GM12878 (cell line): Measurements from ENCODE around the gene PTPRJ. TPM values are rescaled to one million over a fixed set of nuclear protein-coding genes. Genes with fewer than 3 reads are reported as not detected.

Source experiments
- BACH1 ChIP-seq: fragments of 450-650 bp; IDR thresholded peaks from 2 replicates; pipeline ENCODE4 v1.6.1; 2017; ENCODE audit warnings: mild to moderate bottlenecking, borderline replicate concordance
- BHLHE40 ChIP-seq, 2 experiments: fragments of 450-650 bp in 1 of 2; IDR thresholded peaks; 2 replicates each; pipeline ENCODE4 v1.6.1; 2011 to 2017; ENCODE audit warnings: low read depth in 2 of 2, borderline replicate concordance in 1 of 2, improper control_type of control experiment in 1 of 2, low read length in 1 of 2, mild to moderate bottlenecking in 1 of 2
- CREM ChIP-seq: IDR thresholded peaks from 2 replicates; pipeline ENCODE4 v1.6.1; 2014; ENCODE audit warnings: antibody characterized with exemption, low read depth
- EED ChIP-seq: sonication (generic); IDR thresholded peaks from 2 replicates; pipeline ENCODE4 v1.6.1; 2016; ENCODE audit warnings: antibody characterized with exemption, low read depth
- ELK1 ChIP-seq: IDR thresholded peaks from 2 replicates; pipeline ENCODE4 v1.6.1; 2012; ENCODE audit warnings: low read depth, low read length, improper control_type of control experiment
- JUNB ChIP-seq: IDR thresholded peaks from 2 replicates; pipeline ENCODE4 v1.6.1; 2016; ENCODE audit warnings: antibody characterized with exemption, mild to moderate bottlenecking
- MTA2 ChIP-seq: fragments of 450-650 bp; IDR thresholded peaks from 2 replicates; pipeline ENCODE4 v1.6.1; 2016; ENCODE audit warnings: low read depth, mild to moderate bottlenecking, moderate library complexity
- MTA3 ChIP-seq: IDR thresholded peaks from 2 replicates; pipeline ENCODE4 v1.6.1; 2012; ENCODE audit warnings: low read length, inconsistent platforms, borderline replicate concordance
- NFIC ChIP-seq: IDR thresholded peaks from 2 replicates; pipeline ENCODE4 v1.6.1; 2012; ENCODE audit warnings: low read depth, mild to moderate bottlenecking, inconsistent platforms, low read length, moderate library complexity
- NFYA ChIP-seq: IDR thresholded peaks from 2 replicates; pipeline ENCODE4 v1.6.1; 2011; ENCODE audit warnings: low read depth, mild to moderate bottlenecking, low read length, improper control_type of control experiment, borderline replicate concordance
- NR2F1 ChIP-seq: fragments of 450-650 bp; conservative IDR thresholded peaks from 2 replicates; pipeline ENCODE4 v1.6.1; 2017; ENCODE audit warnings: mild to moderate bottlenecking
- RCOR1 ChIP-seq: conservative IDR thresholded peaks from 2 replicates; pipeline ENCODE4 v1.6.1; 2012; ENCODE audit warnings: low read depth, low read length, improper control_type of control experiment
- RUNX3 ChIP-seq: IDR thresholded peaks from 2 replicates; pipeline ENCODE4 v1.6.1; 2012; ENCODE audit warnings: low read length, inconsistent platforms
- SPI1 ChIP-seq: IDR thresholded peaks from 2 replicates; pipeline ENCODE4 v1.6.1; 2011; ENCODE audit warnings: low read depth, mild to moderate bottlenecking, low read length, moderate library complexity, borderline replicate concordance; ENCODE audit not compliant: insufficient read depth
- SUZ12 ChIP-seq: fragments of 200-600 bp; sonication (generic); IDR thresholded peaks from one replicate; pipeline ENCODE4 v1.6.1; 2018; ENCODE audit warnings: antibody characterized with exemption, mild to moderate bottlenecking; ENCODE audit not compliant: unreplicated experiment
- TCF3 ChIP-seq: IDR thresholded peaks from 2 replicates; pipeline ENCODE4 v1.6.1; 2012; ENCODE audit warnings: low read depth, mild to moderate bottlenecking, low read length, borderline replicate concordance; ENCODE audit not compliant: insufficient read depth
- ZBTB11 ChIP-seq: fragments of 450-650 bp; formaldehyde crosslinking; IDR thresholded peaks from 2 replicates; pipeline ENCODE4 v1.5.0; 2022; ENCODE audit warnings: mild to moderate bottlenecking, missing genetic modification characterization
- ZNF207 ChIP-seq: fragments of 450-650 bp; IDR thresholded peaks from 2 replicates; pipeline ENCODE4 v1.6.1; 2014; ENCODE audit warnings: antibody characterized with exemption, mild to moderate bottlenecking, borderline replicate concordance
- polyA plus RNA-seq, 11 experiments: library from polyadenylated mRNA; depleted of rRNA in 4 of 11; unstranded in 6 of 11; stranded (reverse) in 5 of 11; fragments of >200 nt; fragmentation: Nextera tagmentation in 4 of 11; fragmentation: Illumina TruSeq in 1 of 11; extraction: Ambion mirVana in 4 of 11; extraction: Trizol in 1 of 11; gene quantifications; 1 replicate in 1 of 11; 2 replicates in 10 of 11; pipeline versions ENCODE4 v1.2.1 to v1.2.3, GENCODE V29; 2011 to 2016; ENCODE audit warnings: inconsistent platforms in 2 of 11, missing spikeins in 2 of 11, low read depth in 1 of 11
- total RNA-seq, 4 experiments: library from RNA; depleted of rRNA in 3 of 4; stranded (reverse); fragments of >200 nt in 3 of 4; fragmentation: Illumina TruSeq in 1 of 4; extraction: Trizol in 1 of 4; gene quantifications; 2 replicates each; pipeline versions ENCODE4 v1.2.1 to v1.2.3, GENCODE V29; 2013 to 2021
- TF ChIP-seq, protein P1 (sequence below): fragments of 450-650 bp; IDR thresholded peaks from 2 replicates; pipeline ENCODE4 v1.6.1; 2018; ENCODE audit warnings: borderline replicate concordance, mild to moderate bottlenecking; ENCODE audit not compliant: partially characterized antibody
- TF ChIP-seq, protein P2 (sequence below): fragments of 450-650 bp; IDR thresholded peaks from 2 replicates; pipeline ENCODE4 v1.6.1; 2014; ENCODE audit warnings: mild to moderate bottlenecking

Gene PTPRJ
- total and polyA plus RNA-seq, 10 of the 15 experiments (the other 5 are each of a cell fraction or from before 2014, with no cell fraction given): 0.22 to 22.4 (median 7.4) TPM

DNA sequence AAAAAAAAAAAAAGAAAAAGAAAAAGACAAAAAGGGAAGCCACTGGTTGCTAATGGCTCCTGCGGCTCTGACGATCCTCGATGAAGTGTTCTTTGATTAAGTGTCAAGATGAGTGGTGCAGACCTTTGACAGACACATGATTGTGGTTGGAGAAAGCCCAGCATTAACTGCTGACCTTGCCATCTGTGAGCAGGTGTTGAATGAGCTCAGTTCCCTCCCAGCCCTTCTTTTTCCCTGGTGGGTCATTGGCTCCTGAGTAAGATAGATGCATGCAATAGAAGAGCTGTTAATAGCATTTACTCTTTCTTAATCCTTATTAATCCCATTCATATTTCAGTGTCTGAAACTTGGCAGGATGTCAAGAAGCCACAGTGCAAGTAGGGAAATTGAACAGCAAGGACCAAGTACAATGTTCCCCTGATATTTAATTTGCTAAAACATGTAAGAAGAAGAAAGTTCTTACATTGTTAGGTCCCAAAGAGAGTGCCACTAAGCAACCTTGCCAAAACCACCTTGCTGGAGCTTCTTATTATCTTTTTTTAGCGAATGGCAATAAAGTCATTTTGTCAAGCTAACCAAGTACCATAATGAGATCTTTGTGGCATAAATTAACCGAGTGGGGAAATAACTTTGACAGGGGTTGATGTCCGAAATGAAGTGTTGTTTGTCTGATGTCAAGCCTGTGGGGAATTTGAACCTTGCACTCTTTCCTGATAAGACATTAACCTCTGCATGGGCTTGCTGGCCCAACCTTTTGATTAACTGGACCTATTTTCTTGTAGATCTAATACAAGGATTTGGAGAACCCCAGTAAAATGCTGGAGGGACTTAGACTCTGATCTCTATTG lies 113.7 kb downstream of the PTPRJ start (continued):
- TF ChIP-seq, protein P1, sequence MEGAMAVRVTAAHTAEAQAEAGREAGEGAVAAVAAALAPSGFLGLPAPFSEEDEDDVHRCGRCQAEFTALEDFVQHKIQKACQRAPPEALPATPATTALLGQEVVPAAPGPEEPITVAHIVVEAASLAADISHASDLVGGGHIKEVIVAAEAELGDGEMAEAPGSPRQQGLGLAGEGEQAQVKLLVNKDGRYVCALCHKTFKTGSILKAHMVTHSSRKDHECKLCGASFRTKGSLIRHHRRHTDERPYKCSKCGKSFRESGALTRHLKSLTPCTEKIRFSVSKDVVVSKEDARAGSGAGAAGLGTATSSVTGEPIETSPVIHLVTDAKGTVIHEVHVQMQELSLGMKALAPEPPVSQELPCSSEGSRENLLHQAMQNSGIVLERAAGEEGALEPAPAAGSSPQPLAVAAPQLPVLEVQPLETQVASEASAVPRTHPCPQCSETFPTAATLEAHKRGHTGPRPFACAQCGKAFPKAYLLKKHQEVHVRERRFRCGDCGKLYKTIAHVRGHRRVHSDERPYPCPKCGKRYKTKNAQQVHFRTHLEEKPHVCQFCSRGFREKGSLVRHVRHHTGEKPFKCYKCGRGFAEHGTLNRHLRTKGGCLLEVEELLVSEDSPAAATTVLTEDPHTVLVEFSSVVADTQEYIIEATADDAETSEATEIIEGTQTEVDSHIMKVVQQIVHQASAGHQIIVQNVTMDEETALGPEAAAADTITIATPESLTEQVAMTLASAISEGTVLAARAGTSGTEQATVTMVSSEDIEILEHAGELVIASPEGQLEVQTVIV: no peak
- TF ChIP-seq RUNX3 (peak; percentile 88), NFYA (no peak), NR2F1 (no peak), SPI1 (peak; percentile 50; the same call in 1 of the 2 replicates), ZBTB11 (CRISPR knock-in tag) (no peak), JUNB (peak; percentile 52), MTA3 (no peak), ZNF207 (no peak), BACH1 (no peak), CREM (peak; percentile 37; the same call in 1 of the 2 replicates), NFIC (0 out of 2 replicates have a peak, but pooled peaks have one; percentile 22), BHLHE40 (IDR thresholded peaks at IDR 0.05; ENCODE audit: borderline replicate concordance in 1 of 2, low read depth in 2 of 2, low read length in 1 of 2) (peak in 1 of 2 experiments; percentile 29; a peak in 1 of 4 replicates), MTA2 (no peak), EED (0 out of 2 replicates have a peak, but pooled peaks have one; percentile 41), ELK1 (no peak), SUZ12 (no peak), TCF3 (0 out of 2 replicates have a peak, but pooled peaks have one; percentile 62), RCOR1 (no peak)
- TF ChIP-seq, protein P2, sequence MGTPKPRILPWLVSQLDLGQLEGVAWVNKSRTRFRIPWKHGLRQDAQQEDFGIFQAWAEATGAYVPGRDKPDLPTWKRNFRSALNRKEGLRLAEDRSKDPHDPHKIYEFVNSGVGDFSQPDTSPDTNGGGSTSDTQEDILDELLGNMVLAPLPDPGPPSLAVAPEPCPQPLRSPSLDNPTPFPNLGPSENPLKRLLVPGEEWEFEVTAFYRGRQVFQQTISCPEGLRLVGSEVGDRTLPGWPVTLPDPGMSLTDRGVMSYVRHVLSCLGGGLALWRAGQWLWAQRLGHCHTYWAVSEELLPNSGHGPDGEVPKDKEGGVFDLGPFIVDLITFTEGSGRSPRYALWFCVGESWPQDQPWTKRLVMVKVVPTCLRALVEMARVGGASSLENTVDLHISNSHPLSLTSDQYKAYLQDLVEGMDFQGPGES: no peak
